AG04449 (cell line): ENCODE measurements around the gene MPO.

ENCODE experiments used
- CTCF ChIA-PET: fragments of 350-600 bp; formaldehyde crosslinking; extraction: SDS; loops from one replicate; lab custom pipeline; 2021; ENCODE audit warnings: antibody characterized with exemption; lab: Yijun Ruan, JAX
- POLR2A ChIA-PET: fragments of 400-600, 350-600 bp; formaldehyde crosslinking; extraction: SDS; loops from one replicate; lab custom pipeline; 2020; ENCODE audit warnings: antibody characterized with exemption, inconsistent platforms; lab: Yijun Ruan, JAX
- DNase-seq: peaks from one replicate; pipeline ENCODE4 v3.0.0-alpha.2; 2010; ENCODE audit warnings: low read depth, low spot score
- H3K4me3 ChIP-seq: 2 replicates; pipeline ENCODE4 v1.5.1; 2011; ENCODE audit warnings: low read depth, mild to moderate bottlenecking, control low read depth, low read length
- TF ChIP-seq, protein P1 (sequence below): IDR thresholded peaks from one replicate; pipeline ENCODE4 v1.5.1; 2011; ENCODE audit warnings: mild to moderate bottlenecking, moderate library complexity, low read length, control low read depth, inconsistent platforms; ENCODE audit not compliant: insufficient read depth; ENCODE audit errors: missing control alignments

The MPO gene

DNA sequence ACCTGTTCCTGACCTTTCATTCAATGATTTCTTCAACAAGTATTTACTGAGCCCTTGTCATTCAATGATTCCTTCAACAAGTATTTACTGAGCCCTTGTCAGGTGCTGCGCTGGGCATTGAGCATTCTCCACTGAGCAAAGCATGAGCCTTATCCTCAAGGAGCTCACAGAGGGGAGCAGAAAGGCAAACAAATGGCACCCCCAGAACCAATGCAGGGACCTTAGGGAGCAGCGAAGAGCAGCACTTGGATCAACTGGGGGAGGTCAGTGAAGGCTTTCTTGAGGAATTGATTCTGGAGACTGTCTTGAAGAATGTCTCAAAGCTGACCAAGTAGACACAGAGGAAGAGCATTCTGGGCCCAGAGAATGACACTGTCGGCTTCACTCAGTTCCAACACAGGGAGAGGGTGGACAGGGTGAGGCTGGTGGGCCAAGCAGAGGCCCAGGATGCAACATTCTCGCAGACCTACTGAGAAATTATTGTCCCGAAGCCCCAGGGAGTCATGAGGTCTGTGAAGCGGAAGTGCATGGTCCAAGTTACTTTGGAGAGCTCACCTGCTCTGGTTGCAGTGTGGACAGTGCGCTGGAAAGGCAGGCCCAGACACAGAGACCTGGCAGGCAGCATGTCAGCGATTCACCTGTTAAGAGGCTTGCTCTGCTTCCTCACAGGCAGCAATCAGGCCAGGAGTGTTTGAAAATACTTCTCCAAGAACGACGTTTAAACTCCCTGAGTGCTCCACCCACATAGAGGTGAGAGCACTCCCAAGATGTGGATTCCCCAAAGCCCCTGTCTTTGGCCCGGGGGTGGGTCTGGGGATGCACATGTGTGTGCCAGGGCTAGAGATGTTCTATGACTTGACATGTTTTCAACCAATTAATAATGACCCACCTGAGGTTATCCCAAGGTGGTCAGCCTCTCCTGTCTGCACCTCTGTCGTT is 3.2 kb upstream of the MPO start:
- no peak overlapping the region for H3K4me3 ChIP-seq
- no peak for DNase-seq
- ChIA-PET CTCF (interaction anchor here (1.0 to 1.2 kb wide), 2 partner anchors 8 to 35 kb away, joined by 3 read pairs; no protein-coding TSS in a partner anchor), POLR2A (interaction anchor here (0.6 to 1.6 kb wide), 2 partner anchors 32 to 68 kb away, joined by 3 read pairs; partner anchors contain the start of gene SUPT4H1)
- TF ChIP-seq, protein P1, sequence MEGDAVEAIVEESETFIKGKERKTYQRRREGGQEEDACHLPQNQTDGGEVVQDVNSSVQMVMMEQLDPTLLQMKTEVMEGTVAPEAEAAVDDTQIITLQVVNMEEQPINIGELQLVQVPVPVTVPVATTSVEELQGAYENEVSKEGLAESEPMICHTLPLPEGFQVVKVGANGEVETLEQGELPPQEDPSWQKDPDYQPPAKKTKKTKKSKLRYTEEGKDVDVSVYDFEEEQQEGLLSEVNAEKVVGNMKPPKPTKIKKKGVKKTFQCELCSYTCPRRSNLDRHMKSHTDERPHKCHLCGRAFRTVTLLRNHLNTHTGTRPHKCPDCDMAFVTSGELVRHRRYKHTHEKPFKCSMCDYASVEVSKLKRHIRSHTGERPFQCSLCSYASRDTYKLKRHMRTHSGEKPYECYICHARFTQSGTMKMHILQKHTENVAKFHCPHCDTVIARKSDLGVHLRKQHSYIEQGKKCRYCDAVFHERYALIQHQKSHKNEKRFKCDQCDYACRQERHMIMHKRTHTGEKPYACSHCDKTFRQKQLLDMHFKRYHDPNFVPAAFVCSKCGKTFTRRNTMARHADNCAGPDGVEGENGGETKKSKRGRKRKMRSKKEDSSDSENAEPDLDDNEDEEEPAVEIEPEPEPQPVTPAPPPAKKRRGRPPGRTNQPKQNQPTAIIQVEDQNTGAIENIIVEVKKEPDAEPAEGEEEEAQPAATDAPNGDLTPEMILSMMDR: no peak

DNA sequence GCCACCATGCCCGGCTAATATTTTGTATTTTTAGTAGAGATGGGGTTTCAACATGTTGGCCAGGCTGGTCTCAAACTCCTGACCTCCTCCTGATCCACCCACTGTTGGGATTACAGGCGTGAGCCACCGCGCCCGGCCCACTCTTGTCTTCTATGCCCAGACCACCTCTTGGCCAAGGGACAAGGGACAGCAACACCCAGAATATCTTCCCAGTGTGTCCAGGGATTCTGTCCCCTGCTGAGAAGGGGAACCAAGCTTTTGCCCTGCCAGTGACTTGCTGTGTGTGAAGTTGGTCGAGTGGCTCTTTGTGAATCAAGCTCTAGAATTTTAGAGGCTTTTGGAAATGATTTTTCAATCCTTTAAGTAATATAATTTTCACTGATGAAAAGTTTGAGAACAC is 1.7 kb upstream of the MPO start:
- DNase-seq: no peak
- POLR2A ChIA-PET: no interaction called here
- H3K4me3 ChIP-seq: no peak overlapping the region
- CTCF ChIA-PET: no interaction called here
- TF ChIP-seq, protein P1: no peak

DNA sequence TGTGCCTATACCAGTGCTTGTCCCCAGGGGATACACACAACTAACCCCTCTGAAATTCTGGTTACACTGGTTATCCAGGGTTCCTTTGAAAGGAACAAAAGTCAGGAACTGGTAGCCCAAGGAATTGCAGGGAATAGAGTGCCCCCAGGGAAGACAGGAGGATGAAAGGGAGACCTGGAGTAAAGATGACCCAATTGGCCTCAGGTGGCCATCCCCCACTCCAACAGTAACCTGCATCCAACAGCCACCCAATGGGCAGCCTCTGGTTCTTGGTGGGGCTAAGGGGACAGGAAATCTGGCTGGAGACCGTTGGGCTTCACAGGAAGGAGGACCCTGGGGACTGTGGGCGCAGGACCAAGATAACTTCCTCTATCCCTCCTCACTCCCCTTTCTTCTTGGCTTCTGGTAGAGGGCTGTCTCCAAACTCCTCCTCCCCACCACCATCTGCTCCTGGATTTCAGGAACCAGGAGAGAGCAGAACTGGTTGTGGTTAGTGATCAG is 826 bp upstream of the MPO start:
- ChIA-PET CTCF (interaction anchor here (1.3 kb wide), 1 partner anchor 32 kb away, joined by 5 read pairs; no protein-coding TSS in a partner anchor), POLR2A (interaction anchor here (0.7 kb wide), 1 partner anchor 70 kb away, joined by 3 read pairs; the partner anchor contains the start of gene SUPT4H1)
- TF ChIP-seq, protein P1: no peak
- no peak overlapping the region for H3K4me3 ChIP-seq
- no peak for DNase-seq

DNA sequence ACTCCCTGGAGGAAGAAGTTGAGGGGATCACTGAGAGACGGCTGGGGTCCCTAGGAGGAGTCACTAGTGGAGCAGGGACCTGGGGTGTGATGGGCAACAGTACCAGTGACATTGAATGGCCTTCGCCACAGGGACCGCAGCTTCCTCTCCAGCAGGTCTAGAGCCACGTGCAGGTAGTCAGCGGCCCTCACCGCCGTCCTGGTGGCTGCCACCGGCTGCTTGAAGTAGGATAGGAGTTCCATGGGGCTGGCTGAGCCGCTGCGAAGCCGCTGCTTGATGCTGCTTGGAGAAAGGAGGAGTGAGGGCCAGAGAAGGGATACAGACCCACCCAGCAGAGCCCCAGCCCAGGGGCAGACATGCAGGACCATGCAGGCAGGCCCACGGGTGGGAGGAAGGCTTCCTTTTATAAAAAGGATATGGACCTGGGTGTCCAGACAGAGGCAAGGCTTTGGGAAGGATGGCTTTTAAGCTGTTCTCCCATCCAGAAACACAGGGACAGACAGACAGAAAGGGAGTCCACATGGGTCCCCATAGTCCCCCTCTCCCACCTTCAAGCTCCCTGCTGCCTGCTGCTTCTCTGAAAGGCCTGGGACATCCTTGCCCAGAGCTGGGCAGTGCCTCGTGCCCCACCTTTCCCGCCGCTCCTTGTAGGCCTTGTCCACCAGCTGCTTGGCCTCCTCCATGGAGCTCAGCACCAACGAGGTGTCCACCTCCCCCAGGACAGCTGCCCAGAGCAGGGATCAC is 827 bp downstream of the MPO start:
- TF ChIP-seq, protein P1: no peak
- H3K4me3 ChIP-seq: no peak overlapping the region
- ChIA-PET CTCF (interaction anchor here (1.3 to 1.7 kb wide), 2 partner anchors 31 to 38 kb away, joined by 3 to 5 read pairs; no protein-coding TSS in a partner anchor), POLR2A (no interaction called here)
- no peak for DNase-seq

DNA sequence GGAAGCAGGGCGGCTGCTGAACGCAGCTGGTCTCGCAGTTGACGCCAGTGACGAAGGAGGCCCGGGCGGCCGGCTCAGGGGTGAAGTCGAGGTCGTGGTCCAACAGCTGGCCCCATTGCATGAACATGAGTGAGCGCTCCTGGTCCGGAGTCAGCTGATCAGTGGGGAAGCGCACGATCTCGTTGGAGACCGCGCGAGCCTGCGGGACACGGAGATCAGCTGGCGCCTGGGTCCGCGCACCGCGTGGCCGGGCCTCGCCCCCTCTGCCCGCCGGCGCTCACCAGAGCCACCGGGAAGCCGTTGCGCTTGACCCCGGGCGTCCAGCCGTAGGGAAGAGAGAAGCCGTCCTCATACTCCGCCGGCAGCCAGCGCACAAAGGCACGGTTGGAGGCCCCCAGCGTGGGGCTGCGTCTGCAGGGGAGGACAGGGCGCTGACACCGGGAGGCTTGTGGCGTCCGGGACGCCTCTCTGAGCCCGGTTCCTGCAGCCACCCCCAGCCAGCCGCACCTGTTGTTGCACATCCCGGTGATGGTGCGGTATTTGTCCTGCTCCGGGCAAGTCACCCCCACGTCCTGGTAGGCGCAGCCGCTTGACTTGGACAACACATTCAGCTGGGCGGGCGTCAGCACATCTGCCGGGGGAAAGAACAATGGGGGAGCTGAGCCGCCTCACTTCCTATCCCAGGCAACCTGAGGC is 1.6 kb downstream of the MPO start:
- TF ChIP-seq, protein P1: no peak
- H3K4me3 ChIP-seq: no peak overlapping the region
- CTCF ChIA-PET: interaction anchor here (1.7 kb wide), 1 partner anchor 38 kb away, joined by 3 read pairs; no protein-coding TSS in a partner anchor
- POLR2A ChIA-PET: no interaction called here
- no peak for DNase-seq
